NCI-H1105 treated with DMSO at 0.1 percent for 48 hours (cell line): ENCODE results near the gene ABCA8.
A peak's percentile ranks its signal among the peaks of the same experiment; 100 is the strongest.
"Not testable (repeated sequence)": the region's sequence is repeated elsewhere in the genome, so short reads cannot be mapped to it uniquely, and the experiment has no call there.

Source experiments
- DNase-seq: peaks from one replicate; lab custom pipeline; 2025; lab: John Stamatoyannopoulos, UW

Gene ABCA8, protein sequence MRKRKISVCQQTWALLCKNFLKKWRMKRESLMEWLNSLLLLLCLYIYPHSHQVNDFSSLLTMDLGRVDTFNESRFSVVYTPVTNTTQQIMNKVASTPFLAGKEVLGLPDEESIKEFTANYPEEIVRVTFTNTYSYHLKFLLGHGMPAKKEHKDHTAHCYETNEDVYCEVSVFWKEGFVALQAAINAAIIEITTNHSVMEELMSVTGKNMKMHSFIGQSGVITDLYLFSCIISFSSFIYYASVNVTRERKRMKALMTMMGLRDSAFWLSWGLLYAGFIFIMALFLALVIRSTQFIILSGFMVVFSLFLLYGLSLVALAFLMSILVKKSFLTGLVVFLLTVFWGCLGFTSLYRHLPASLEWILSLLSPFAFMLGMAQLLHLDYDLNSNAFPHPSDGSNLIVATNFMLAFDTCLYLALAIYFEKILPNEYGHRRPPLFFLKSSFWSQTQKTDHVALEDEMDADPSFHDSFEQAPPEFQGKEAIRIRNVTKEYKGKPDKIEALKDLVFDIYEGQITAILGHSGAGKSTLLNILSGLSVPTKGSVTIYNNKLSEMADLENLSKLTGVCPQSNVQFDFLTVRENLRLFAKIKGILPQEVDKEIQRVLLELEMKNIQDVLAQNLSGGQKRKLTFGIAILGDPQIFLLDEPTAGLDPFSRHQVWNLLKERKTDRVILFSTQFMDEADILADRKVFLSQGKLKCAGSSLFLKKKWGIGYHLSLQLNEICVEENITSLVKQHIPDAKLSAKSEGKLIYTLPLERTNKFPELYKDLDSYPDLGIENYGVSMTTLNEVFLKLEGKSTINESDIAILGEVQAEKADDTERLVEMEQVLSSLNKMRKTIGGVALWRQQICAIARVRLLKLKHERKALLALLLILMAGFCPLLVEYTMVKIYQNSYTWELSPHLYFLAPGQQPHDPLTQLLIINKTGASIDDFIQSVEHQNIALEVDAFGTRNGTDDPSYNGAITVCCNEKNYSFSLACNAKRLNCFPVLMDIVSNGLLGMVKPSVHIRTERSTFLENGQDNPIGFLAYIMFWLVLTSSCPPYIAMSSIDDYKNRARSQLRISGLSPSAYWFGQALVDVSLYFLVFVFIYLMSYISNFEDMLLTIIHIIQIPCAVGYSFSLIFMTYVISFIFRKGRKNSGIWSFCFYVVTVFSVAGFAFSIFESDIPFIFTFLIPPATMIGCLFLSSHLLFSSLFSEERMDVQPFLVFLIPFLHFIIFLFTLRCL (N-terminal part only)

DNA sequence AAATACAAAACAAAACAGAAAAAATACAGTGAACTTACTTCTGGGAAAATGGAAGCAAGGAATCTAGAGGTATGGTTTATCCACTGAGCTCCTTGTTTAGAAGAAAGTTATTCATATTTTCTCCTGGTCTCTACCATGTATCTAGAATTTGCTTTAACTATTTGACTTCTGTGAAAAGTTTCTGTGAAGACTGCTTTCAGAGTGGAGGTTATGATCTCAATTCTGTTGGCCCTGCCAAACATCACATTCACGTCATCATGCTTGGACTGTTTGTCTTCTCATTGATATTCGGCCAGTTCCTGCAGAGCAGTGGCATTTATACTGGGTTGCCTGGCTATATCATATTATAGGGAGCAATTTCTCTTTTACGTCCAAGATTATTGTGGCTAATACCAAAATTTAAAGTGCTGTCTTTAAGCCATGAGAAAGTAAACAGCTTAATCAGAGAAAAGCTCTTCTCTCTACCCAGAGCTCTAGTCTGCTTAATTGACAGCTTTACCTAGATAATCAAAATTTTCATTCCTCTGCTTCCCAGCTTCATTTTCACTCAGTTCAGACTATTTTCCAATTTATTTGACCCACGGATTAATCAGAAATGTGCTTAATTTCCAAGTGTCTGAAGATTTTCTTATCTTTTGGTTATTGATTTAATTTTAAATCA lies at the start of gene ABCA8:
Gene ABCA8 (minus strand): TSS at position 212 of the 661 bp plus-strand sequence. CDS start 13,358 bp downstream, outside the sequence.
- DNase-seq, result no peak

DNA sequence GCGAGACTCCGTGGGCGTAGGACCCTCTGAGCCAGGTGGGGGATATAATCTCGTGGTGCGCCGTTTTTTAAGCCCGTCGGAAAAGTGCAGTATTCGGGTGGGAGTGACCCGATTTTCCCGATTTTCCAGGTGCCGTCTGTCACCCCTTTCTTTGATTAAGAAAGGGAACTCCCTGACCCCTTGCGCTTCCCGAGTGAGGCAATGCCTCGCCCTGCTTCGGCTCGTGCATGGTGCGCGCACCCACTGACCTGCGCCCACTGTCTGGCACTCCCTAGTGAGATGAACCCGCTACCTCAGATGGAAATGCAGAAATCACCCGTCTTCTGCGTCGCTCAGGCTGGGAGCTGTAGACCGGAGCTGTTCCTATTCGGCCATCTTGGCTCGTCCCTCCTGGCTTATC lies 49.6 kb upstream of the ABCA8 start:
- DNase-seq, result not testable (repeated sequence)

DNA sequence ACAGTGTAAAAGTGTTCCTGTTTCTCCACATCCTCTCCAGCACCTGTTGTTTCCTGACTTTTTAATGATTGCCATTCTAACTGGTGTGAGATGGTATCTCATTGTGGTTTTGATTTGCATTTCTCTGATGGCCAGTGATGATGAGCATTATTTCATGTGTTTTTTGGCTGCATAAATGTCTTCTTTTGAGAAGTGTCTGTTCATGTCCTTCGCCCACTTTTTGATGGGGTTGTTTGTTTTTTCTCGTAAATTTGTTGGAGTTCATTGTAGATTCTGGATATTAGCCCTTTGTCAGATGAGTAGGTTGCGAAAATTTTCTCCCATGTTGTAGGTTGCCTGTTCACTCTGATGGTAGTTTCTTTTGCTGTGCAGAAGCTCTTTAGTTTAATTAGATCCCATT lies 44.6 kb upstream of the ABCA8 start:
- DNase-seq, result not testable (repeated sequence)

DNA sequence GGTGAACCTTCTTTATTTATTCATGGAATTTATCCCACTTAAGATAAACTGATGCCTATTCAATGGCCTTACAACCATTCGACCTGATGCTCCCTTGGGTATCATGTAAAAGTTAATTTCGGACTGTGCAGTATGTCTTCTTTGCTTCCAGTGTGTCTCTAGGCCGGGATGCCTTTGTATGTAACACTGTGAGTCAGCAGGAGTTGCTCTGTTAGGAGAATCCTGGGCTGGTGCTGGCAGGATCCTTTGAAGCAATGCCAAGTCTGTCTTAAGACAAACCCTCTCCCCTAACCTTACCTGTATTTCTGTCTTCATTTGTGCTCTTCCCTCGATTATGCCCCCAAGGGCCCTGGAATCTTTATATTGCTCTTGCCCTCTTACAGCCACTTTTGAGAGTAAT lies 37.9 kb upstream of the ABCA8 start:
- no peak for DNase-seq

DNA sequence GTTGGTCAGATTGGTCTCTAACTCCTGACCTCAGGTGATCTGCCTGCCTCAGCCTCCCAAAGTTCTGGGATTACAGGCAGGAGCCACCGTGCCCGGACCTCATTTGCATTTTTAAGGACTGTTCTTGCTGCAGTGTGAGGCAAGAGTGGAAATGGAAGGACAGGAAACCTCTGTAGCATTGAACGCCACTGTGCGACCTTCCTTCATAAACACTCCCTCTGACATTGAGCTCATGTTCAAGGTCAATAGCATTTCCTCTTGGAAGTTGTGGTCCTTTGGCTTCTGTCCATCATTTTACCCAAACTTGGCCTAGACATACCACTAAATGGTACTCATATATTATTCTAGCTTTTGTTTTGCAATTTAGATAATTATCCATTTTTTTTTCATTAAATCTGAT lies 32.8 kb upstream of the ABCA8 start:
- DNase-seq, result no peak

DNA sequence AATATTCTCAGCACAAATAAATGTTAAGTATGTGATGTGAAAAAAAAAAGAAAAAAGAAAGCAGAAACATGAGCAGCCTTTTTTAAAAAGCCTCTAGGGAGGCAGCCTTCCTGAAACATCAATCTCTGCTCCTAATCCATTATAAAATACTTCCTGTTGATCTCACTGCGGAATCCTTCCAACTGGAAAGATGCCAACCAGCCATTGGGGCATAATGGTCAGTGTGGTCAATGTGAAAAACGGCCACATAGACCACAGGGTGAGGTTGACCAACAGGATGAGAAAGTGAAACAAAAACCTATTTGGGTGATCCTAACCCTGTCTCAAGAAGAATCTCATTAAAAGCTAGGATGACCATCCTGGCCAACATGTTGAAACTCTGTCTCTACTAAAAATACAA lies 26.1 kb upstream of the ABCA8 start:
- no peak for DNase-seq

DNA sequence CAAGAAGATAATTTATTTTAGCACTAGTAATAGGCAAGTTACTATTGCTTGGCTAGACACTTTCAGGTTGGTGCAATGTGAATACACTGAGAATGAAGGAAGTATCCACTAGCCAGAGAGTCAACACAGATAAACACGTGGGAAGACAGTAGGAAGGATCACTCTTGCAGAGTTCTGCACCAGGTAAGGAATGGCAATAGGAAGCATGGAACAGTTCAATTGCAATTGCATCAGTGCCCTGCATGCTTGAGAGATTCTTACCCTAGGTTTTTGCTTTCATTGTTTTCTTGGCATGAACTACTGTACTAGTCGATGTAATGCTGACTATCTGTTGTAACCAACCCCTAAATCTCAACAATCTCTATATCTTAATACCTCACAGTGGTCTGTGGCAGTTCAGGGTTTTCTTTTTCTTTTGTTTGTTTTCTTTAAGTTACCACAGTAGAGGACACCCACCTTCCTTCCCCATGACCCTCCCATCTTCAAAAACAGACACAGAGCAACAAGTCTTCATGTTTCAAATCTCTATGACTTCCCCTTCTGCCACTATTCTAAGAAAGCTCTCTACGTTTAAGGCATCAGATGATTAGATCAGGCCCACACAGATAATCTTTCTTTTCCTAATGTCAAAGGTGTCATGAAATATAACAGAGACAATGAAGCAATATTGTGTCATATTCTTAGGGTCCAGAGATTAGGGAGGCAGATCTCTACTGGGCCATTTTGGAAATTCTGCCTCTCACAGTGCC lies 18.1 kb upstream of the ABCA8 start:
- no peak for DNase-seq

DNA sequence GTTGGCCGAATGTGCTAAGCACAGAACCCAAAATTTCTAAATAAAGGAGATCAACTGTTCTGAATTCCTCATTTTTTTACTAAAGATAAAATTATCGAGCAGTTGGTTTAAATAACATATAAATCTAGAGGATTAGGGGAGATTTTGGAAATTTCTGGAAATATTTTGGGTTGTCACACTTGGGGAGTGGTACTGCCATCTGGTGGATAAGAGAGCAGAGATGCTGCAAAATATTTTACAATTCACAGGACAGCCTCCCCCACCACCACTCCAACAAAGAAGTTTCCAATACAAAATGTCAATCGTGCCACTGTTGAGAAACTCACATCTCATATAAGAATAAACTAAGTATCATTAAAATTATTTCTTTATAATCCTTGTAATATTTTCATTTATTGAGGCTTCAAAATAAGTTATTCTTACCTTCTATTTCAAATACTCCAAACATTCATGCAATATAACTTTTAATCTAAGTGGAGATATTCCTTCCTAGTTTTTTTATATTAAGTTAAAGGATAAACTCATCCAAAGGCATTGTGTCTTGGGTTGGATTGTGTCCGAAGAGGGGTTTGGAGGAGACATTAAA lies 17.0 kb upstream of the ABCA8 start:
- peak; percentile 1 for DNase-seq

DNA sequence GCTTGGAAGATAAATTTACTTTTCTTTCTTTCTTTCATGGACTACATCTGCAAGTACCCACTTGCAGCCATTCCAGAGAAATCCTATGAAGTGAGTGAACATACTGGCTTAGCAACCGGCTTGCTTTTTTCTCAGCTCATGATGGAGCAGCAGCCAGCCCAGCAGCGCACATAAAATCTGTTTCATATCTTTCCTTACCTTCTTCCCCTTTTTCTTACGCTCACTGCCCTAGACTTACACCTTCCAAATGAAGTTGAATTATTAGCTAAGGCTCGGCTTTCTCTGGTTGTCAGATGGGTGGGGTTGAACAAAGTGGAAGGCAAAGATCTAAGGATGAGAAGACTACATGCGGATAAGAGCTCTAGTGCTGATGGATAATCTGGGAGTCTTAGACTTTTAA lies 13.9 kb upstream of the ABCA8 start:
- DNase-seq, result no peak

DNA sequence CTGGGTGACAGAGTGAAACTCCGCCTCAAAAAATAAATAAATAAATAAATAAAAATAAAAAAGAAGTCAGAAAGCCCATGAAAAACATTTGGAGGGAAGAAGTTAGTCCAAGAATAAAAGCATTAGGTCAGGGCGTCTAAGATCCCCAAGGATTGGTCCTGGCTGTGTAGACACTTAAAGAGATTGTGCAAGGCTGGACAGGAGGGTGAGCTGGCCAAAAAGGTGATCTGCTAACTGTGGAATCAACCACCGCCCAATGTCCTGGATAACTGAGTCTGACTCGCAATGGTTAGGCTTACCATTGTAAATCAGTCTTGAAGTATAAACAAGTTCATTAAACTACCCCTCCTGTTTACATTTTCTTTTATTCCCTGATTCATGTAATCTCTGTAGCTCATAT lies 8.8 kb upstream of the ABCA8 start:
- no peak for DNase-seq

DNA sequence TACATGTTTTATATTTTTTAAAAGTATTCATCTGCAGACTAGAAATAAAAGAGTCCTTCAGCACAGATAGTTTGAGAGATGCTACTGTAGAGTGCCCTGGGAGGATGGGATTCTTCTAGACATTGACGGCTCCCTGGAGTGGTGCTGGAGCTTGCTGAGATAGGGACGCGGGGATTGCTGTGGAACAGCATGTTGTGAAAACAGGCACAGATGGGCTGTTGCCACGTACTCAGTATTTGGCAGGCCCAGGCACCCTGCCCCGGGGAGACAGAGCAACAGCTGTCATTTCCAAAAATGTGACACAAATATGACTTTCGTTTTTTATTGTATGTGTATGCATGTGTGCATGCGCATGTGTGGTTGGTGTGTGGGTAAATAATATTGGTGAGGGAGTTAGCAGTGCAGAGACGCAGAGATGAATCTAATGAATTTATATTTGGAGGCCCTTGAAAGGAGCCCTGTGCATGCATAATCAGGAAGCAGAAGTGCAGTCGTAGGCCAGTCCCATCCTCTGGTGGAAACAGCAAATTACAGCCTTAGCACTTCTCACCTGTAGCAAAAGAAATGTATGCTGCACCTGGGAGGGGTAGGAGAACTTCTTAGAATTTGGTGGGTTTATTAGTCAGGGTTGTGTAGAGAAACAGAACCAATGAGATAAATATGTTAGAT lies 6.2 kb upstream of the ABCA8 start:
- DNase-seq, result no peak

DNA sequence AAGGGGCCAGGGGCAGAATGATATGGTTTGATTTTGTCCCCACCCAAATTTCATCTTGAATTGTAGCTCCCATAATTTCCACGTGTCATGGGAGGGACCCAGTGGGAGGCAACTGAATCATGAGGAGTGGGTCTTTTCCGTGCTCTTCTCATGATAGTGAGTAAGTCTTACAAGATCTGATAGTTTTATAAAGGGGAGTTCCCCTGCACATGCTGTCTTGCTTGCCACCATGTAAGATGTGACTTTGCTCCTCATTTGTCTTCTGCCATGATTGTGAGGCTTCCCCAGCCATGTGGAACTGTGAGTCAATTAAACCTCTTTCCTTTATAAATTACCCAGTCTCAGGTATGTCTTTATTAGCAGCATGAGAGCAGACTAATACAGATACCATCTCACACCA lies 3.9 kb upstream of the ABCA8 start:
- DNase-seq, result not testable (repeated sequence)

DNA sequence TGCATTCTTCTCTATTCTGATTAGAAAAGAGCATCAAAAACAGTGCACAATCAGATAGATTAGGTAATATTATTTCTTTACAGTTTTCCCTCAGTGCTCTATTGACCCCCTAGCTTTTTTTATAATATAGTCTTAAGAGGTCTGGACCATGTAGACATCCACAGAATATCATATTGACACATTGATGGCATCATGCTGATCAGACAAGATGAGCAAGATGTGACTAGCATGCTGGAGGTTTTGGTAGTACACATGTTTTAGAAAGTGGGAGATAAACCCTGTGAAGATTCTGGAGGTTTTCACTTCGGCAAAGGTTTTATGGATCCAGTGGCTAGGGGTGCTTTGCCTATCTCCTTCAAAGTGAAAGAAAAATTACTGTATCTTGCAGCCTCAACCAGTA lies 2.8 kb upstream of the ABCA8 start:
- no peak for DNase-seq

DNA sequence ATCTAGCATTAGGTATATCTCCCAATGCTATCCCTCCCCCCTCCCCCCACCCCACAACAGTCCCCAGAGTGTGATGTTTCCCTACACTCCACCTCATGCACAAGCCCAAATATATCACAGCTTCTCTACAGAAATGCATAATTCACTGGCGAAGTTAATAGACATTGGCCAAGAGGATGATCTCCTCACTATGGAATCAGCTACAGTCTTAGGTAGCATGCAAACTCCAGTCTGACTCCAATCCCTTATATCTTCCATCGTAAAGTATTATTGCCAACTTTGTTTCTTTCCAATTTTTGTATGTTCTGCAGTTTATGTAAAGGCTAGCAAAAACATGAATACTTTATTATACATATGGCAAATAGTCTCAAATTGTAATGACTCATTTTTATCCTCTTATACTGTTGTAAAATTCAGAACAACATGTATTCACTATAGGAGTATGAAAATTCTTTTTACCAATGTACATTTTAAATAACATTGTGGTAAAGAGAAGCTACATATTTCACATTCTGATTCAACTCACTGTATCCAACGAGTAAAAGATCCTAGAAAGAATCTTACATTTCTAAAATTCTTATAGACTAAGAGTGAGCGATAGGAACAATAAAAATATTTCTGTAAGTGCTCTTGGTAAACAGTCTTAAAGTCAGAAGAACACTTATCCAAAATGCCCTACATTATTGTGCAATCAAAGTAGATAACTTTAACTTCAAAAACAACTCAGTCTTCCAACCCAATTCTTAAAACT lies 871 bp downstream of the ABCA8 start:
- DNase-seq, result no peak

DNA sequence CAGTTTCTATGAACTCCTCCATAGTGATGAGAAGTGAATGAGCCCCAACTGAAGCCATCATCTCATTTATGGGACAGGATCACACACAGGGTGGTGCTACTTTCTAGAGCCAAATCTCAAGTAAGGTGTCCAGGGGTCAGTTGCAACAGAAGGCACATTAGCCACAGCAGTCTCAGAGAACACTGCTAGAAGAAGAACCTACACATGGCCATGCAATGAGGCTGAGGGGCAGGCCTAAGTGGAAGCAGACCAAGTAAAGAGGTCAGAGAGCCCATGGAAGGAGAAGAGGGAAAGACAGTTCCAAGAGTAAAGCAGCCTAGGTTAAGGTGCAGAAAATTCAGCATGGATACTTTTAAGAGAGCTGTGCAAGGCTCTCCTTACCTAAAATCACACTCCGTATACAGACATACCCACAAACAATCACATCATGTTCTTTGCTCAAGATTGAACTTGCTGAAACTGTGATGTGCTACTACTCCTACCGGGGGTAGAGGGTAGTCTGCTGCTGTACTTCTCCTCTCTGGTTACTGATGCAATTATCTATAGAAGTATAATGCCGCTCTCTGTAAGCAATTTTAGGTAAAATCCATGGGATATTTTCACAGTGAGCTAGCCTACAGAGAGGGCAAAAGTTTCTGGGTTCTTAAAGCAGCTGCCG lies 1.7 kb downstream of the ABCA8 start:
- DNase-seq, result no peak

DNA sequence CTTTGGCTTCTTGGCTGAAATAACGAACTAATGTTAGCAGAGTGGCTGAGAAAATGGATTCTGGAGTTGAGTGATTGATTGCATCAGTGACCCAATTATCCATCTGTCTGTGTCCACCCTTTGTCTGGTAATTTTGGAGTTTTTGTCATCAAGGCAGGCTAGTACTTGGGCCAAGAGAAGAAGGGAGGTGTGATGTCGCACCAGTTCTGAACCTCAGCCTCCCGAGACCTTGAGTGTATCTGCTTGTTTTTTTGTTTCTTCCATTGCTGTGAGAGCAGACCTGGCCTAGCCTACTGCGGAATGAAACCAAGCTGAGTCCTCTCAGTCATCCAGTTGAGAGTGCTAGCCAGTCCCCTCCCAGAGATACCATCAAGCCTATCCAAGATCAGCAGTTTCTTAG lies 4.5 kb downstream of the ABCA8 start:
- DNase-seq, result no peak

DNA sequence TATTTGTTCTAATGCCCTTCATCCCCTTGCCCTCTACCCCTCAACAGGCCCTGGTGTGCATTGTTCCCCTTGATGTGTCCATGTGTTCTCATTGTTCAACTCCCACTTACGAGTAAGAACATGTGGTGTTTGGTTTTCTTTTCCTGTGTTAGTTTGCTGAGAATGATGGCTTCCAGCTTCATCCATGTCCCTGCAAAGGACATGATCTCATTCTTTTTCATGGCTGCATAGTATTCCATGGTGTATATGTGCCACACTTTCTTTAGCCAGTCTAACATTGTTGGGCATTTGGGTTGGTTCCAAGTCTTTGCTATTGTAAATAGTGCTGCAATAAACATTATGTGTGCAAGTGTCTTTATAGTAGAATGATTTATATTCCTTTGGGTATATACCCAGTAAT lies 7.3 kb downstream of the ABCA8 start:
- not testable (repeated sequence) for DNase-seq

DNA sequence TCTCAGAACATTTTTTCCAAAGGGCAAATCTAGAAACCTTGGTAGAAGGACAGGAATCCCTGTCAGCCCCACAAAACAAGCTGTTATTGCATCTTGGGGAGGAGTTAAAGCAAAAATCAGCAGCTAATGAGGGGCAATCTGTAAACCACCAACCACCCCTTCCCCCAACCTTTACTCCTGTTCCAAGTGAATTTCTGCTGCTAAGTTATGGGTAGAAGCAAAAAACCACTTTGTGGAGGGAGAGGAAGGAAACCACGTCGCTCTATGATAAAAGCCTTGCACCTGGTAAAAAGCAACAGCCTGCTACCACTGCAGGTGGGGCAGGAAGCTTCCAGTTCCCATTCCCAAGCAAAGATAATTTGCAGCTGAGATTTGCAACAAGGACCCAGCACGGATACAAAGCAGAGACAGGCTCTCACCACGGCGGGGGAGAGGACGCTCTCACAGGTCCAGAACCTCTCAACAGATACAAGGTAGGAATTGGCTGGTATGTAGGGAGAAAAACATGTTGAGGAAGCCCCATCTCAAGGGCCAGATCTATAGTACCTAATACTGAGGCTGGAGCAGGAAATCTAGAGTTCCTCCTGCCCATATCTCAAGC lies 10.7 kb downstream of the ABCA8 start:
- DNase-seq, result no peak

DNA sequence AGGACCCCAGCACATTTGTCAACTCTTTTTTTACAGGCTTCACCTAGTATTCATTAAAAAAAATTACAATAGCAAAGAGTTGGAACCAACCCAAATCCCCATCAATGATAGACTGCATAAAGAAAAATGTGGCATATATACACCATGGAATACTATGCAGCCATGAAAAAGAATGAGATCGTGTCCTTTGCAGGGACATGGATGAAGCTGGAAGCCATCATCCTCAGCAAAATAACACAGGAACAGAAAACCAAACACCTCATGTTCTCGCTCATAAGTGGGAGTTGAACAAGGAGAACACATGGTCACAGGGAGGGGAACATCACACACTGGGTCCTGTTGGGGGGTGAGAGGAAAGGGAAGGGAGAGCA lies 11.4 kb downstream of the ABCA8 start:
- DNase-seq, result not testable (repeated sequence)
